Thymus (tissue), 11 donors: ENCODE measurements around the gene PCED1B. TPM values are rescaled to one million over a fixed set of nuclear protein-coding genes. Genes with fewer than 3 reads are reported as not detected.
A peak's percentile ranks its signal among the peaks of the same experiment; 100 is the strongest.

Source experiments
- DNase-seq, 9 donors: peaks; one replicate each; pipeline ENCODE4 v3.0.0-alpha.2; 2013; ENCODE audit warnings: low spot score in 9 of 9, low read depth in 6 of 9, missing footprints in 1 of 9
- H3K27ac ChIP-seq, 2 donors: one replicate each; pipeline ENCODE4 v1.5.1; 2013; ENCODE audit warnings: control low read depth in 1 of 2, low read depth in 1 of 2, low read length in 1 of 2, mild to moderate bottlenecking in 1 of 2, moderate library complexity in 1 of 2
- H3K27me3 ChIP-seq, 2 donors: one replicate each; pipeline ENCODE4 v1.5.1; 2013; ENCODE audit warnings: low read length in 1 of 2; ENCODE audit not compliant: control insufficient read depth in 2 of 2, insufficient read depth in 1 of 2
- H3K36me3 ChIP-seq, 2 donors: one replicate each; pipeline ENCODE4 v1.5.1; 2013; ENCODE audit warnings: low read length in 1 of 2, mild to moderate bottlenecking in 1 of 2, moderate library complexity in 1 of 2; ENCODE audit not compliant: control insufficient read depth in 2 of 2, insufficient read depth in 2 of 2
- H3K4me1 ChIP-seq, 2 donors: one replicate each; pipeline ENCODE4 v1.5.1; 2013; ENCODE audit warnings: low read length in 2 of 2; ENCODE audit not compliant: control insufficient read depth in 2 of 2, insufficient read depth in 2 of 2
- H3K4me3 ChIP-seq, 2 donors: one replicate each; pipeline ENCODE4 v1.5.1; 2013; ENCODE audit warnings: low read length in 2 of 2, control low read depth in 1 of 2, mild to moderate bottlenecking in 1 of 2
- H3K9me3 ChIP-seq, 2 donors: one replicate each; pipeline ENCODE4 v1.5.1; 2013; ENCODE audit warnings: low read length in 1 of 2, mild to moderate bottlenecking in 1 of 2; ENCODE audit not compliant: control insufficient read depth in 2 of 2, insufficient read depth in 1 of 2
- WGBS: extraction: QIAGEN DNeasy Blood & Tissue Kit; methylation state at CpG from one replicate; pipeline ENCODE4 v1.1.7; 2013; 5-methylcytosine and 5-hydroxymethylcytosine counted together
- polyA plus RNA-seq: library from polyadenylated mRNA; stranded (reverse); fragments of 200-250 nt; gene quantifications from one replicate; pipeline ENCODE4 v1.2.3, GENCODE V29; 2013
- total RNA-seq: library from RNA; stranded (reverse); fragments of 120-200 nt; gene quantifications from one replicate; pipeline ENCODE4 v1.2.4, GENCODE V29; 2013
- donor health status: healthy.

Gene PCED1B
- total and polyA plus RNA-seq, 2 donors: 1.7 to 7.7 TPM

- no peaks in the 10 kb centered on the region for H3K27me3 ChIP-seq
- H3K27ac ChIP-seq: no peak overlapping the region
- no peak overlapping the region for H3K4me3 ChIP-seq
- WGBS: 85% methylated on average over 4 of the region's 4 CpGs
- DNase-seq: peak in 5 of 9 donors; percentile 7 to 20 (median 14)
- no peaks in the 10 kb centered on the region for H3K4me1 ChIP-seq
- no peaks in the 10 kb centered on the region for H3K36me3 ChIP-seq
- H3K9me3 ChIP-seq: no peaks in the 10 kb centered on the region
Observed at GRCh38 chr12:47145188-47145587, 65.8 kb downstream of the PCED1B start.

GRCh38 chr12:47147739-47148138 lies 68.3 kb downstream of the PCED1B start:
- DNase-seq: no peak
- Histone ChIP-seq H3K9me3 (no peaks in the 10 kb centered on the region), H3K27ac (no peak overlapping the region), H3K4me1 (no peaks in the 10 kb centered on the region), H3K36me3 (no peaks in the 10 kb centered on the region), H3K27me3 (no peaks in the 10 kb centered on the region), H3K4me3 (no peak overlapping the region)
- whole genome bisulfite sequencing: 97% methylated on average over 2 of the region's 2 CpGs

DNA sequence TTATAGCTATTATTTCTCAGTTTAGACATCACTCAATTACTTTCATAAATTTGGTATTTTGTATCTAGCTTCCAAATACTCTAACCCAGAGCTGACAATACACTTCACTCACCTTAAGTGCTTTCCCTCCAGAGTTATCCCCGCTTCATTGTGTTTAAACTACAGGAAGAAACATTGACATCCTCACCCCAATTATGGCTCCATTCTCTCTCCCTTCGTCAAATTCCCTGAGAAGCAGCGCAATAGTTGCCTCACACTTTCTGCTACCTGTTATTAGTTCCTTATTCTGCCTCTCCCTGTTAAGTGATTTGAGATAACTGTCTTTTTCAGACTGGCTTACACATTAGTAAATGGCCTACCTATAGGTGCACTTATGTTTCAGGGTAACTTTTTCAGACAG lies 69.7 kb downstream of the PCED1B start:
- no peak overlapping the region for H3K27ac ChIP-seq
- H3K9me3 ChIP-seq: no peaks in the 10 kb centered on the region
- no peaks in the 10 kb centered on the region for H3K27me3 ChIP-seq
- WGBS: 98% methylated on average over 3 of the region's 3 CpGs
- DNase-seq: no peak
- H3K4me1 ChIP-seq: no peaks in the 10 kb centered on the region
- H3K36me3 ChIP-seq: no peaks in the 10 kb centered on the region
- no peak overlapping the region for H3K4me3 ChIP-seq

- WGBS: 99% methylated on average over 1 of the region's 1 CpG
Observed at GRCh38 chr12:47152095-47152494, 72.7 kb downstream of the PCED1B start.

DNA sequence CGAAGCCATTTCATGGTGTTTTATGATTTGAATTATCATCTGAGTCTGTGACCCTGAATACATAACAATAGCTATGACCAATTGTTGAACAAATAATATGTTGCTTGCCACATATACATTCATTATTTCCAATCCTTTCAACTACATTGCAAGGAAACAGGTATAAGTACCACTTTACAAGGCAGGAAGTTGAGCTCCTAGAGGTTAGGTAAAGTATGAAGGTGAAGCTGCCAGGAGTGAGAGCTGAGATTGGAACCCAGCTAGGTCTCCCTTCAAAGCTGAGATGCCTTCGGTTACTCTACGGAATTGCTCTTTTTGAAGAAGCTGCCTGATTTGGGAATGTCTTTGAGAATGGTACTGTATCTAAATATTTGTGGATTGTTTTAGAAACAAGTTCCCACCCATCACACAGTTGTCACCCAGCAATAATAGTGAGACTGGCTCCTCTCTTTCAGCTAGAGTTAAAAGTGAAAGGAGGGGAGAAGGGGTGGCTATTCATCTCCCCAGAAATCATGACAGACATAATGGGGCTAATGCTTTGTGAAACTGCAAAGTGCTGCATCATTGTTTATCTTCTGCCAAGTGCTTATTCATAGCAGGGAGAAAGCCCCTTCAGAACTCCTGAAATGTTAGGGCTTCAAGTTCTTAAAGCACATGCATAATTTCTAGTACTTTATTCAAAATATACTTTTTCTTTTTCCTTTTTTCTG lies 76.2 kb downstream of the PCED1B start:
- H3K4me1 ChIP-seq: no peaks in the 10 kb centered on the region
- H3K9me3 ChIP-seq: no peaks in the 10 kb centered on the region
- no peak overlapping the region for H3K27ac ChIP-seq
- no peaks in the 10 kb centered on the region for H3K36me3 ChIP-seq
- no peak overlapping the region for H3K4me3 ChIP-seq
- no peaks in the 10 kb centered on the region for H3K27me3 ChIP-seq
- DNase-seq: no peak
- 96% methylated on average over 3 of the region's 3 CpGs for WGBS

More at GRCh38 chr12:47152095-47152494, 72.7 kb downstream of the PCED1B start:
- Histone ChIP-seq H3K9me3 (no peaks in the 10 kb centered on the region), H3K4me1 (no peaks in the 10 kb centered on the region), H3K27me3 (no peaks in the 10 kb centered on the region), H3K4me3 (no peak overlapping the region), H3K36me3 (no peaks in the 10 kb centered on the region), H3K27ac (no peak overlapping the region)
- no peak for DNase-seq

DNA sequence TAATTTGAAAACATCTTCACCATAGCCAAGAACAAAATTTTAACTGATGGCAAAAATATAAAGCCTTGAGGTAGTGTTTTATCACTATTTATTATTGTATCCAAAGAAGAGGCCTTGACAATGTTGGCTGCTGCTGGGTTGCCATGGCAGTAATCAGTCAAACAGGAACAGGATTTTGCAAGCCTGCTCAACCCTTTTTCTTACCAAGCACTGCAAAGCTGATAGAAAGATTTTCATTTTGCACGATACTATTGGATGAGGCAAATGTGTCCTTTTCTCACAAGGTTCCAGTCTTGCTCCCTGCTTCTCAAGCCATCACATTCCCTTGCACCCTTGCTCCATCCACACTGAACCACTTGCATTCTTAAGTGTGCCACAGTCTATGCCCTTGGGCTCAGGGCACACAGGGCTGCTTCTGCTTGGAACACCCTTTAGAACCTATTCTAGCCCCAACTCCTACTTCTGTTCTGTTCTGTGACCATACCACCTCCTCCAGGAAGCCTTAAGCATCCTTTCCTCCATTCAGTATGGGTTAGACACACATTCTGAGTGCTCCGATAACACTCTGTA lies 76.8 kb downstream of the PCED1B start:
- Histone ChIP-seq H3K27ac (no peak overlapping the region), H3K9me3 (no peaks in the 10 kb centered on the region), H3K4me1 (no peaks in the 10 kb centered on the region), H3K36me3 (no peaks in the 10 kb centered on the region), H3K4me3 (no peak overlapping the region), H3K27me3 (no peaks in the 10 kb centered on the region)
- DNase-seq: no peak
- 92% methylated on average over 2 of the region's 2 CpGs for WGBS

- H3K27ac ChIP-seq: no peak overlapping the region
- H3K27me3 ChIP-seq: no peaks in the 10 kb centered on the region
- no peaks in the 10 kb centered on the region for H3K9me3 ChIP-seq
- DNase-seq: no peak
- no peaks in the 10 kb centered on the region for H3K4me1 ChIP-seq
- H3K36me3 ChIP-seq: no peaks in the 10 kb centered on the region
- WGBS: 95% methylated on average over 1 of the region's 1 CpG
- no peak overlapping the region for H3K4me3 ChIP-seq
Observed at GRCh38 chr12:47158792-47159191, 79.4 kb downstream of the PCED1B start.

GRCh38 chr12:47159348-47159747 lies 79.9 kb downstream of the PCED1B start:
- Histone ChIP-seq H3K4me1 (no peaks in the 10 kb centered on the region), H3K9me3 (no peaks in the 10 kb centered on the region), H3K36me3 (no peaks in the 10 kb centered on the region), H3K4me3 (no peak overlapping the region), H3K27me3 (no peaks in the 10 kb centered on the region), H3K27ac (no peak overlapping the region)
- DNase-seq: no peak
- 95% methylated on average over 1 of the region's 1 CpG for WGBS

GRCh38 chr12:47160316-47161244 lies 81.2 kb downstream of the PCED1B start:
- WGBS: 94% methylated on average over 2 of the region's 2 CpGs
- no peaks in the 10 kb centered on the region for H3K27me3 ChIP-seq
- no peak overlapping the region for H3K27ac ChIP-seq
- DNase-seq: peak in 1 of 9 donors; percentile 6
- no peaks in the 10 kb centered on the region for H3K9me3 ChIP-seq
- no peaks in the 10 kb centered on the region for H3K4me1 ChIP-seq
- no peaks in the 10 kb centered on the region for H3K36me3 ChIP-seq
- H3K4me3 ChIP-seq: no peak overlapping the region
